Right lobe of liver (tissue), 4 donors: ENCODE results near the gene NPRL2.

Experiments used
- CTCF ChIP-seq, 4 donors: fragments of 200-600 bp in 3 of 4; fragments of 450-650 bp in 1 of 4; IDR thresholded peaks; one replicate each; pipeline versions ENCODE4 v1.5.1 to v1.8.0; 2016 to 2022; ENCODE audit warnings: antibody characterized with exemption in 4 of 4, mild to moderate bottlenecking in 2 of 4
- POLR2A ChIP-seq: fragments of 450-650 bp; IDR thresholded peaks from one replicate; pipeline ENCODE4 v1.6.1; 2017; ENCODE audit warnings: antibody characterized with exemption, mild to moderate bottlenecking
- donor health status: DM: no; HTN: no; CAD: no.
- donor health status: DM: no; HTN: no; CAD: no.
- donor health status: DM: no; HTN: yes; CAD: no.

- TF ChIP-seq POLR2A (no peak), CTCF (IDR thresholded peaks at IDR 0.05) (no peak)
Observed at GRCh38 chr3:50350213-50350526, 405 bp downstream of the NPRL2 start.
